HG03135 (cell line): Measurements from ENCODE around the gene RPUSD3.
A peak's percentile ranks its signal among the peaks of the same experiment; 100 is the strongest.

Experiments used
- ATAC-seq: cut with Tn5 transposase; IDR thresholded peaks from one replicate; pipeline ENCODE4 v1.9.1; 2021; ENCODE audit warnings: mild to moderate bottlenecking, moderate library complexity; ENCODE audit not compliant: unreplicated experiment

RPUSD3 gene

GRCh38 chr3:9808345-9809037 lies 35.3 kb downstream of the RPUSD3 start:
- ATAC-seq = peak; percentile 66

GRCh38 chr3:9807981-9808344 lies 35.8 kb downstream of the RPUSD3 start:
- no peak for ATAC-seq

GRCh38 chr3:9806688-9807589 lies 36.9 kb downstream of the RPUSD3 start:
- ATAC-seq = no peak

GRCh38 chr3:9806137-9806536 lies 37.7 kb downstream of the RPUSD3 start:
- ATAC-seq = no peak

GRCh38 chr3:9804996-9805395 lies 38.8 kb downstream of the RPUSD3 start:
- ATAC-seq = no peak

GRCh38 chr3:9803494-9803893 lies 40.3 kb downstream of the RPUSD3 start:
- no peak for ATAC-seq

- no peak for ATAC-seq
Observed at GRCh38 chr3:9800529-9800928, 43.3 kb downstream of the RPUSD3 start.

- no peak for ATAC-seq
Observed at GRCh38 chr3:9797196-9797945, 46.4 kb downstream of the RPUSD3 start.

DNA sequence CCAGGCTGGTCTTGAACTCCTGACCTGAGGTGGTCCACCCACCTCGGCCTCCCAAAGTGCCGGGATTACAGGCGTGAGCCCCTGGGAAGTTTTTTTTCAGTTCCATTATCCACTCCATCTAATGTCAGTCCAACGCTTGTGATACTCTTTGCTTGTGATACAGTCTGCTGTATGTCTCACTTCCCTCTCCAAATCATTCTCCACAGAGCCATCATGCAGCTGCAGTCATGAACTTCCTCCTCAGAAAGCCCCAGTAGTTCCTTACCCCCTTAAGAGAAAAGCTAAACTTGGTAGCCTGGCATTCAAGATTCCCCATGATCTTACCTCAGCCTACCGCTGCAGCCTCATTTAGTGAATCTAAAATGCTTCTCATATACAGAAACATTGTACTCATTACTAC lies 48.6 kb downstream of the RPUSD3 start:
- ATAC-seq = no peak

DNA sequence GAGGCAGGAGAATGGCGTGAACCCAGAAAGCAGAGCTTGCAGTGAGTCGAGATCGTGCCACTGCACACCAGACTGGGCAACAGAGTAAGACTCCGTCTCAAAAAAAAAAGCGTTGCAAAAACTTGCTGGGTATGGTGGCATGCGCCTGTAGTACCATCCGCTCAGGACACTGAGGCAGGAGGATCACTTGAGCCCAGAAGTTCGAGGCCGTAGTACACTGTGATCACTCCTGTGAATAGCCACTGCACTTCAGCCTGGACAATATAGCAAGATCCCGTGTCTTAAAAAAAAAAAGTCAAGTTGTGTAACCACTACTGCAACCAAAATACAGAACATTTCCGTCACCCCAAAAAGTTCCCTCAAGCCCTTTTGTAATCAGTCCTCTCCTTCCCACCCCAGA lies 49.4 kb downstream of the RPUSD3 start:
- ATAC-seq = no peak

DNA sequence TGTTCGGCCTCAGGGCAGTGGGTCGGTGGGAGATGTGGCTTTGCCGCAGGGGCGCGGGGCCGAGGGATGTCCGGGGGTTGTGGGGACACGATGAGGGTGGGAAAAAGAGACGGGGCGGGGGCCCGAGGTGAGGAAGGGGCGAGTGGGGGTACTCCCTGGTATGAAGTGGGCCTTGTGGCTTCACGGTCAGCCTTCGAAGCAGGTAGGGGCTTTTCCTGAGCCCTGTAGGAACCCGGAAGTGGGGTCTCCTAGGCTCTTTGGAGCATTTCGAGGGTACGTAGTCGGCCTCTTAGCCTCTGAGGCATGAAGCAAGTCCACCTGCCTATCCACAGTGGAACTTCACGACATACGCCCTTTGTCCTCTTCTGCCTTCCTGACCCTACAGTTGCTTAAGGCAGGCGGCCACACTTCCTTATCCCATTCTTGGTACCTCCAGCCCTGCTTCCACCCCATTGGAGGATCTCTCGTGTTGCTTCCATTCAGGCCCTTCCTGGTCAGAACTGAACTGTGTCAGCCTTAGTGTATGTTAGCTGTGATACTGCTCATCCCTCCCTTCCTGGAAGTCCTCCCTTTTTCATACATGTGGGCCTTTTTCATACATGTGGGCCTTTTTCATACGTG lies 50.5 kb downstream of the RPUSD3 start:
- no peak for ATAC-seq

DNA sequence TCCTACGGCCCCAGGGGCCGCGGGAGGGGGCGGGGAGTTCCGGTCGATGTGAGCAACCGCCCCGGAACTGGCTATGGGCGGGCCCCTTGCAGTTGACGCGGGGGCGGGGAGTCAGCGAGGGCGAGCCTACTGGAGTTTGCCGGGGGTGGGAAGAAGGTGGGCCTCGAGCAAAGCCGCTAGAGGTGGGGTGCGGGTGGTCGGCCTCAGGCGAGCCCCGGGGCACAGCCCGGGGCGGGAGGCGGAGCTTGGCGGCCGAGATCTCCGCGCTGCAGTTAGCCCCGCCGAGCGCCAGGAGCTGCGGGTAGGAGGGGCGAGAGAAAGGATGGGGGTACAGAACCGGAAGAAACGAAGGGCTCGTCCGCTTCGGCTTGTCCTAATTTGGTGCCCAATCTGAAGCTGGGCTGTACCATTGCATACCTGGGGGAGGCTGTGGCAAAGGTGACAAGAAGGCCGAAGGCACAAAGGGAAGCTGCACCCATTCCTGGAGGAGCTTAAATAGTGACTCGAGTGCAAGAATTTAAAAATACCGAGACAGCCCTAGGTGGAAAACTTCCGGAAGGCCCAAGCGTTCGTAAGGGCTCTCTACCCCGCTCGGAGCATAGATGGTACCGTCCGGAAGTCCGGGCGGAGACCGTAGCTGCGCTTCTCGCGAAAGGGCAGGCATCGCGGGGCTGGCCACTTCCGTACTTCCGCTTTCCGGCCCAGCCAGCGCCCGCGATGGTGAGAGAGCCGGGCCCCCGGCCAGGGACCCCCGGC lies 51.2 kb downstream of the RPUSD3 start, which contains the start of the genes ARPC4 and TADA3:
TSS of gene ARPC4 (plus strand) at position 678 of the 756 bp plus-strand sequence. CDS start at position 718, 40 bp downstream.
TSS of gene TADA3 (minus strand) at position 69 of the 756 bp plus-strand sequence. CDS start 1,007 bp downstream, outside the sequence.
- ATAC-seq = peak; percentile 83

- no peak for ATAC-seq
Observed at GRCh38 chr3:9791790-9792404, 51.9 kb downstream of the RPUSD3 start.

GRCh38 chr3:9791127-9791526 lies 52.7 kb downstream of the RPUSD3 start:
- ATAC-seq = no peak
